ENCODE measurements around the gene KIF26A. TPM values are rescaled to one million over a fixed set of nuclear protein-coding genes. Genes with fewer than 3 reads are reported as not detected.

The KIF26A gene
- total RNA-seq, 1 experiment from 2014 or later: 5.5 TPM

- no peaks in the 10 kb centered on the region for H3K36me3 ChIP-seq (ENCODE audit: control insufficient read depth, insufficient read depth, low read length)
- Mint-ChIP-seq H3K27ac (ENCODE audit: unreplicated experiment) (no peak overlapping the region), H3K36me3 (ENCODE audit: insufficient read depth, unreplicated experiment) (no peaks in the 10 kb centered on the region), H3K4me3 (ENCODE audit: unreplicated experiment) (no peak overlapping the region), H3K4me1 (ENCODE audit: low read depth, unreplicated experiment) (no peaks in the 10 kb centered on the region), H3K9me3 (ENCODE audit: unreplicated experiment) (no peaks in the 10 kb centered on the region), H3K27me3 (ENCODE audit: insufficient read depth, unreplicated experiment) (no peaks in the 10 kb centered on the region)
- ChIA-PET POLR2A (no interaction called here), CTCF (no interaction called here)
- H3K4me3 ChIP-seq (ENCODE audit: low read depth, low read length): no peak overlapping the region
- DNase-seq: no peak
- intact Hi-C loops (cut with micrococcal nuclease; ENCODE audit: unreplicated experiment): no loop called here
- TF ChIP-seq CTCF (IDR thresholded peaks at IDR 0.05; ENCODE audit: insufficient read depth in 1 of 2, low read depth in 1 of 2, low read length in 1 of 2, severe bottlenecking in 1 of 2, unreplicated experiment in 1 of 2): no peak
- no peaks in the 10 kb centered on the region for H3K27me3 ChIP-seq (replicated peaks; ENCODE audit: control insufficient read depth, insufficient read depth, low read length)
- no TSS peak for BruUV-seq (replicated peaks)
- H3K9me3 ChIP-seq: no peaks in the 10 kb centered on the region
- H3K4me1 ChIP-seq: no peaks in the 10 kb centered on the region
Observed at GRCh38 chr14:104103061-104103445, 35.3 kb upstream of the KIF26A start.

- peak in 1 of 2 experiments; percentile 31 for DNase-seq
- Mint-ChIP-seq H3K4me3 (ENCODE audit: unreplicated experiment) (no peak overlapping the region), H3K27me3 (ENCODE audit: insufficient read depth, unreplicated experiment) (no peaks in the 10 kb centered on the region), H3K36me3 (ENCODE audit: insufficient read depth, unreplicated experiment) (no peaks in the 10 kb centered on the region), H3K4me1 (ENCODE audit: low read depth, unreplicated experiment) (no peaks in the 10 kb centered on the region), H3K27ac (ENCODE audit: unreplicated experiment) (no peak overlapping the region), H3K9me3 (ENCODE audit: unreplicated experiment) (no peaks in the 10 kb centered on the region)
- no peaks in the 10 kb centered on the region for H3K9me3 ChIP-seq
- intact Hi-C loops (cut with micrococcal nuclease; ENCODE audit: unreplicated experiment): no loop called here
- ChIA-PET POLR2A (no interaction called here), CTCF (interaction anchor here (0.5 kb wide), 1 partner anchor 29 kb away, joined by 3 read pairs; no protein-coding TSS in a partner anchor)
- BruUV-seq (replicated peaks): no TSS peak
- no peak for TF ChIP-seq CTCF (IDR thresholded peaks at IDR 0.05; ENCODE audit: insufficient read depth in 1 of 2, low read depth in 1 of 2, low read length in 1 of 2, severe bottlenecking in 1 of 2, unreplicated experiment in 1 of 2)
- H3K4me3 ChIP-seq (ENCODE audit: low read depth, low read length): no peak overlapping the region
- H3K36me3 ChIP-seq (ENCODE audit: control insufficient read depth, insufficient read depth, low read length): no peaks in the 10 kb centered on the region
- H3K27me3 ChIP-seq (replicated peaks; ENCODE audit: control insufficient read depth, insufficient read depth, low read length): no peaks in the 10 kb centered on the region
- no peaks in the 10 kb centered on the region for H3K4me1 ChIP-seq
Observed at GRCh38 chr14:104103446-104104075, 34.8 kb upstream of the KIF26A start.

DNA sequence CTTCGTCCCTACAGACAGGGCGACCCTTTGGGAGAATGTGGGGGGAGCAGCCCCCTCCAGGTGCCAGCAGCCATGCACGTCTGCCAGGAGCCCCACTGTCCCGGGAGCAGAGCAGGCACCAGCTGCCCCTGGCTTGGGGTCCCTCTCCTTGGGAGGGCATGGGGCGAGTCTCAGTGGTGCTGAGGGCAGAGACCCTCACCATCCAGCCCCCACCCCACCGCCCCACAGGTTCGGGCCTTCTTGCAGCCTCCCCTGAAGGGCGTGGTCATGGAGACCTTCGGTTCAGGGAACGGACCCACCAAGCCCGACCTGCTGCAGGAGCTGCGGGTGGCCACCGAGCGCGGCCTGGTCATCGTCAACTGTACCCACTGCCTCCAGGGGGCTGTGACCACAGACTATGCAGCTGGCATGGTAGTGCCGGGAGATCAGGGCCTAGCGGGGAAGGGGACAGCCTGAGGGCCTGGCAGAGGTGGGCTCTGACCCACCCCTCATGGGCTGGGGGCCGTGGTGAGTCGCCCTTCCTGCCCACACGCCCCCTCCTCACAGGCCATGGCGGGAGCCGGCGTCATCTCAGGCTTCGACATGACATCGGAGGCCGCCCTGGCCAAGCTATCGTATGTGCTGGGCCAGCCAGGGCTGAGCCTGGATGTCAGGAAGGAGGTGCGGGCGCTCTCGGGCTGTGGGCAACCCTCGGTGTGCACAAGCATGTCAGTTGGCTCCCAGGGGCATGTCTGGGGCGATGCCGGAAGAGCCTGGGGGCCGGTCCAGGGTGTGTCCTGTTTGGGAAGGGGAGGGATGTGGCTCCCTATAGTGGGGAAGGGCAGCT is 34.1 kb upstream of the KIF26A start:
- peak in 1 of 2 experiments; percentile 25 for DNase-seq
- Histone ChIP-seq H3K9me3 (no peaks in the 10 kb centered on the region), H3K4me1 (no peaks in the 10 kb centered on the region), H3K4me3 (ENCODE audit: low read depth, low read length) (no peak overlapping the region), H3K27me3 (replicated peaks; ENCODE audit: control insufficient read depth, insufficient read depth, low read length) (no peaks in the 10 kb centered on the region), H3K36me3 (ENCODE audit: control insufficient read depth, insufficient read depth, low read length) (no peaks in the 10 kb centered on the region)
- POLR2A ChIA-PET: no interaction called here
- no peaks in the 10 kb centered on the region for H3K9me3 Mint-ChIP-seq (ENCODE audit: unreplicated experiment)
- H3K27me3 Mint-ChIP-seq (ENCODE audit: insufficient read depth, unreplicated experiment): no peaks in the 10 kb centered on the region
- H3K4me1 Mint-ChIP-seq (ENCODE audit: low read depth, unreplicated experiment): no peaks in the 10 kb centered on the region
- H3K4me3 Mint-ChIP-seq (ENCODE audit: unreplicated experiment): no peak overlapping the region
- intact Hi-C loops (cut with micrococcal nuclease; ENCODE audit: unreplicated experiment): no loop called here
- TF ChIP-seq CTCF (IDR thresholded peaks at IDR 0.05; ENCODE audit: insufficient read depth in 1 of 2, low read depth in 1 of 2, low read length in 1 of 2, severe bottlenecking in 1 of 2, unreplicated experiment in 1 of 2): no peak
- no TSS peak for BruUV-seq (replicated peaks)
- CTCF ChIA-PET: no interaction called here
- H3K27ac Mint-ChIP-seq (ENCODE audit: unreplicated experiment): no peak overlapping the region
- peaks cover 3% of the 10 kb centered on the region for H3K36me3 Mint-ChIP-seq (ENCODE audit: insufficient read depth, unreplicated experiment)
